Neural progenitor cell (in vitro differentiated cells): ENCODE measurements around the gene NDEL1.

Source experiments
- EZH2 ChIP-seq: fragments of 200-600 bp; sonication (generic); IDR thresholded peaks from 2 replicates; pipeline ENCODE4 v1.6.1; 2017; ENCODE audit warnings: antibody characterized with exemption, mild to moderate bottlenecking, moderate library complexity
- EZH2phosphoT487 ChIP-seq: fragments of 200-600 bp; sonication (generic); IDR thresholded peaks from 2 replicates; pipeline ENCODE4 v1.6.1; 2017; ENCODE audit warnings: antibody characterized with exemption
- TF ChIP-seq, protein P1 (sequence below): fragments of 200-600 bp; sonication (generic); IDR thresholded peaks from 2 replicates; pipeline ENCODE4 v1.5.1; 2017; ENCODE audit warnings: antibody characterized with exemption, mild to moderate bottlenecking

DNA sequence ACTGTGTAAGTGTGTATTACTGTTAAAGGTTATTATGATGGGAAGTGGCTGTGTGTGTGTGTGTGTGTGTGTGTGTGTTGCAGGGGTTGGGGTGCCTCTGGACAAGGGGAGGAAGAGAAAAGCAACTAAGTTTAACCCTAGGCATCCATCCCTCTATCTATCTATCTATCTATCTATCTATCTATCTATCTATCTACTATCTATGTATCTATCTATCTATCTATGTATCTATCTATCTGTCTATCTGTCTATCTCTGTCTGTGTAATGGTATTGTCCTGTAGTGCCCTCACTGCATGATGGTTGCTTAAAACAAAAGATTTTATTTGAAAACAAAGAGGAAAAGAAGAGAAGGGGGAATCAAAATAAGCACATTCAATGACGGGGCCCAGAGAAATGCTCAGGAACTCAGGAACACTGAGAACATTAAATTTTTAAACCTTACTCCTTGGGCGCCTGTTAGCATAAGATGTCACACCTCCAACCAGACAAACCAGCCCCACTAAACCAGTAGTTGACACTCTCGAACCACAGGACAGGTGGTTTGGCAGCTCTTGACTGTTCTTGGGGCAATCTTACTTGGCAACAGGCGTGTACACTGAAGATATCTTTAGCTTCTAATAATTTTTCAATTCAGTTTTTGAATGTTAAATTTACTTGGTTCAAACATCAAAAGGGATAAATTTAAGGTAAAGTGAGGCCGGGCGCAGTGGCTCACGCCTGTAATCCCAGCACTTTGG, 47.6 kb upstream of the NDEL1 start:
- TF ChIP-seq, protein P1, sequence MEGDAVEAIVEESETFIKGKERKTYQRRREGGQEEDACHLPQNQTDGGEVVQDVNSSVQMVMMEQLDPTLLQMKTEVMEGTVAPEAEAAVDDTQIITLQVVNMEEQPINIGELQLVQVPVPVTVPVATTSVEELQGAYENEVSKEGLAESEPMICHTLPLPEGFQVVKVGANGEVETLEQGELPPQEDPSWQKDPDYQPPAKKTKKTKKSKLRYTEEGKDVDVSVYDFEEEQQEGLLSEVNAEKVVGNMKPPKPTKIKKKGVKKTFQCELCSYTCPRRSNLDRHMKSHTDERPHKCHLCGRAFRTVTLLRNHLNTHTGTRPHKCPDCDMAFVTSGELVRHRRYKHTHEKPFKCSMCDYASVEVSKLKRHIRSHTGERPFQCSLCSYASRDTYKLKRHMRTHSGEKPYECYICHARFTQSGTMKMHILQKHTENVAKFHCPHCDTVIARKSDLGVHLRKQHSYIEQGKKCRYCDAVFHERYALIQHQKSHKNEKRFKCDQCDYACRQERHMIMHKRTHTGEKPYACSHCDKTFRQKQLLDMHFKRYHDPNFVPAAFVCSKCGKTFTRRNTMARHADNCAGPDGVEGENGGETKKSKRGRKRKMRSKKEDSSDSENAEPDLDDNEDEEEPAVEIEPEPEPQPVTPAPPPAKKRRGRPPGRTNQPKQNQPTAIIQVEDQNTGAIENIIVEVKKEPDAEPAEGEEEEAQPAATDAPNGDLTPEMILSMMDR = no peak
- TF ChIP-seq EZH2 = no peak
- TF ChIP-seq EZH2phosphoT487 = no peak
